ENCODE measurements around the gene AASS.

DNA sequence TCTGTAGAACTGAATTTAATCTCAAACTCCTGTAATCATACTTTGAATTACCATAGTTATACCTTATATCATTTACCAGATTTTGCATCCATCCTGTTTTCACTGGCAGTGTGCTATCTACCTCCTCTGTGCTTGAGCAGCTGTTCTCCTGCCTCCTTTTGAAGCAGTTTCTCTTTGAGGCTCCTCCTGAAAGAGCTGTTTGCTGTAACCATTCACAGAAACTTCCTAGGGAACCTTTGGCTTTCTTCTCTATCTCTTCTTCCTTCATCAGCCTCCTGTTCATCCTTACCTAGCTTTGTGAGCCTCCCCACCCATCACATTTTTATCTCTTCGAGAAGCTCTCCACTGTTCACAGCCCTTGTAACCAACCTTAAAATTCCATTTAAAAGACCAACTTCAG lies 108.2 kb downstream of the AASS start:
- TF ChIP-seq, protein P1, sequence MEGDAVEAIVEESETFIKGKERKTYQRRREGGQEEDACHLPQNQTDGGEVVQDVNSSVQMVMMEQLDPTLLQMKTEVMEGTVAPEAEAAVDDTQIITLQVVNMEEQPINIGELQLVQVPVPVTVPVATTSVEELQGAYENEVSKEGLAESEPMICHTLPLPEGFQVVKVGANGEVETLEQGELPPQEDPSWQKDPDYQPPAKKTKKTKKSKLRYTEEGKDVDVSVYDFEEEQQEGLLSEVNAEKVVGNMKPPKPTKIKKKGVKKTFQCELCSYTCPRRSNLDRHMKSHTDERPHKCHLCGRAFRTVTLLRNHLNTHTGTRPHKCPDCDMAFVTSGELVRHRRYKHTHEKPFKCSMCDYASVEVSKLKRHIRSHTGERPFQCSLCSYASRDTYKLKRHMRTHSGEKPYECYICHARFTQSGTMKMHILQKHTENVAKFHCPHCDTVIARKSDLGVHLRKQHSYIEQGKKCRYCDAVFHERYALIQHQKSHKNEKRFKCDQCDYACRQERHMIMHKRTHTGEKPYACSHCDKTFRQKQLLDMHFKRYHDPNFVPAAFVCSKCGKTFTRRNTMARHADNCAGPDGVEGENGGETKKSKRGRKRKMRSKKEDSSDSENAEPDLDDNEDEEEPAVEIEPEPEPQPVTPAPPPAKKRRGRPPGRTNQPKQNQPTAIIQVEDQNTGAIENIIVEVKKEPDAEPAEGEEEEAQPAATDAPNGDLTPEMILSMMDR (IDR thresholded peaks at IDR 0.05), result no peak
- no peak for TF ChIP-seq POLR2A (IDR thresholded peaks at IDR 0.05)
